Activated CD8-positive, alpha-beta memory T cell treated with anti-CD3 and anti-CD28 coated beads, Interleukin-2, amount 50 U/mL, for 4 hours (primary cell): Measurements from ENCODE around the gene SNAP25.

Experiments used
- DNase-seq: peaks from one replicate; pipeline ENCODE4 v3.0.0-alpha.2; 2020

The SNAP25 gene

GRCh38 chr20:10217721-10218410 is 764 bp upstream of the SNAP25 start:
- DNase-seq = no peak

GRCh38 chr20:10219452-10219791 is 792 bp downstream of the SNAP25 start:
- peak; percentile 52 for DNase-seq

- DNase-seq = no peak
These were observed 1.5 kb downstream of the SNAP25 start for GRCh38 chr20:10219993-10220750.

- no peak for DNase-seq
These were observed 2.4 kb downstream of the SNAP25 start for GRCh38 chr20:10221021-10221420.

GRCh38 chr20:10225439-10226060 is 6.9 kb downstream of the SNAP25 start:
- no peak for DNase-seq

GRCh38 chr20:10228330-10228729 is 9.7 kb downstream of the SNAP25 start:
- DNase-seq = no peak

GRCh38 chr20:10231290-10231689 is 12.7 kb downstream of the SNAP25 start:
- DNase-seq = no peak

- no peak for DNase-seq
These were observed 18.2 kb downstream of the SNAP25 start for GRCh38 chr20:10236540-10237533.

- DNase-seq = no peak
These were observed 21.3 kb downstream of the SNAP25 start for GRCh38 chr20:10239954-10240353.

GRCh38 chr20:10240655-10241054 is 22.0 kb downstream of the SNAP25 start:
- DNase-seq = no peak

GRCh38 chr20:10242166-10242565 is 23.5 kb downstream of the SNAP25 start:
- no peak for DNase-seq

GRCh38 chr20:10247440-10247839 is 28.8 kb downstream of the SNAP25 start:
- DNase-seq = no peak

GRCh38 chr20:10249048-10249770 is 30.6 kb downstream of the SNAP25 start:
- DNase-seq = no peak

- DNase-seq = no peak
These were observed 31.2 kb downstream of the SNAP25 start for GRCh38 chr20:10249822-10250221.

GRCh38 chr20:10250902-10251301 is 32.3 kb downstream of the SNAP25 start:
- DNase-seq = no peak

- DNase-seq = no peak
These were observed 35.1 kb downstream of the SNAP25 start for GRCh38 chr20:10253780-10254179.

- DNase-seq = no peak
These were observed 37.2 kb downstream of the SNAP25 start for GRCh38 chr20:10255846-10256245.

- DNase-seq = no peak
These were observed 40.5 kb downstream of the SNAP25 start for GRCh38 chr20:10259166-10259565.

GRCh38 chr20:10260316-10260715 is 41.7 kb downstream of the SNAP25 start:
- DNase-seq = no peak

- no peak for DNase-seq
These were observed 43.1 kb downstream of the SNAP25 start for GRCh38 chr20:10261702-10262101.

- no peak for DNase-seq
These were observed 44.9 kb downstream of the SNAP25 start for GRCh38 chr20:10263385-10264165.
